Left cardiac atrium (tissue), 4 donors: ENCODE measurements around the gene FRMD4A. TPM values are rescaled to one million over a fixed set of nuclear protein-coding genes. Genes with fewer than 3 reads are reported as not detected.
"Not testable (repeated sequence)": the region's sequence is repeated elsewhere in the genome, so short reads cannot be mapped to it uniquely, and the experiment has no call there.

ENCODE experiments used
- ATAC-seq, 2 donors: fragments of 200-7000 bp; cut with Tn5 transposase; one replicate each; pipeline ENCODE4 v1.9.1; 2020; ENCODE audit warnings: mild to moderate bottlenecking in 2 of 2, moderate library complexity in 2 of 2
- DNase-seq: peaks from one replicate; pipeline ENCODE4 v3.0.0-alpha.2; 2020
- intact Hi-C, 2 donors: fragments of 100-400 bp; cut with DNase I; formaldehyde crosslinking; loops; one replicate each; pipeline versions ENCODE4 v1.14.1 to v1.15.1; 2022 to 2023
- total RNA-seq, 2 donors: library from RNA; stranded (reverse); fragmentation: NEBNext Ultra II Directional; extraction: Animal tissue kit (Norgen Biotek cat#: 25700); gene quantifications; one replicate each; pipeline ENCODE4 v1.2.1, GENCODE V29; 2021
- donor health status: DM: no; HTN: yes; CAD: no.
- donor health status: DM: no; HTN: yes; CAD: no; lungs with severe emphysema.
- donor health status: DM: yes; HTN: yes; CAD: no.
- donor health status: Dilated cardiomyopathy.

FRMD4A gene
- total RNA-seq, 2 donors from 2014 or later: 39.0 to 44.2 TPM

DNA sequence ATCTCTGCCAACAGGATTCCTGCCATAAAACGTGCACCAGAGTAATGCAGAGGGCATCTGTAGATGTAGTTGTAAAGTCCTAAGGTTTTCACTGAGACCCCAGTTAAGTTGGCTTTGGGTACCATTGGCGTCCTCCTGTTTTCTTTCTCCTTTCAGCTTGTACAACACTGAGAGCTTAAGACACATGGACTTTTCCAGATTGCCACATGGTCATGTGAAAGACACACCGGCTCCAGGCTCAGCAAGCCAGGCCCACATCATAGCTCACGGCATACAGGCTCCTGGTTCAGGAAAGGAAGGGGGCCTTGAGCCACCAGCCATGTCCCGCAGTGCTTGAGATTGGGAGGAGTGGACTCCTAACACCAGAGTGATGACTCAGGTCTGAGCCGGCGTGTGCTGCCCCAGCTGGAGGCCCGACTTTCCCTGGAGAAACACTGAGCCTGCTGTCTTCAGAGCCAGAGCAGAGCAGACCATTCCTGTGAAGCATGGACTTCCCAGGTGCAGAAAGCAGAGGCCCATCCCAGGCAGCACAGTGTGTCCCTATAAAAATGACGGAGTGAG lies 491.2 kb downstream of the FRMD4A start:
- intact Hi-C loops: loop anchor here in 1 of 2 donors (5.0 kb wide), 1 partner anchor 33 kb away; no protein-coding TSS in a partner anchor

GRCh38 chr10:13839030-13839429 lies 491.7 kb downstream of the FRMD4A start:
- intact Hi-C loops: loop anchor here in 1 of 2 donors (5.0 kb wide), 1 partner anchor 33 kb away; no protein-coding TSS in a partner anchor
- DNase-seq: no peak
- ATAC-seq: no peak

More for the DNA sequence above, 491.2 kb downstream of the FRMD4A start:
- peak; percentile 55 for DNase-seq
- ATAC-seq: peak in 1 of 2 donors; percentile 84

- intact Hi-C loops: loop anchor here in 1 of 2 donors (5.0 kb wide), 1 partner anchor 34 kb away; no protein-coding TSS in a partner anchor
- DNase-seq: no peak
- ATAC-seq: no peak
These were observed 492.8 kb downstream of the FRMD4A start for GRCh38 chr10:13837966-13838365.

DNA sequence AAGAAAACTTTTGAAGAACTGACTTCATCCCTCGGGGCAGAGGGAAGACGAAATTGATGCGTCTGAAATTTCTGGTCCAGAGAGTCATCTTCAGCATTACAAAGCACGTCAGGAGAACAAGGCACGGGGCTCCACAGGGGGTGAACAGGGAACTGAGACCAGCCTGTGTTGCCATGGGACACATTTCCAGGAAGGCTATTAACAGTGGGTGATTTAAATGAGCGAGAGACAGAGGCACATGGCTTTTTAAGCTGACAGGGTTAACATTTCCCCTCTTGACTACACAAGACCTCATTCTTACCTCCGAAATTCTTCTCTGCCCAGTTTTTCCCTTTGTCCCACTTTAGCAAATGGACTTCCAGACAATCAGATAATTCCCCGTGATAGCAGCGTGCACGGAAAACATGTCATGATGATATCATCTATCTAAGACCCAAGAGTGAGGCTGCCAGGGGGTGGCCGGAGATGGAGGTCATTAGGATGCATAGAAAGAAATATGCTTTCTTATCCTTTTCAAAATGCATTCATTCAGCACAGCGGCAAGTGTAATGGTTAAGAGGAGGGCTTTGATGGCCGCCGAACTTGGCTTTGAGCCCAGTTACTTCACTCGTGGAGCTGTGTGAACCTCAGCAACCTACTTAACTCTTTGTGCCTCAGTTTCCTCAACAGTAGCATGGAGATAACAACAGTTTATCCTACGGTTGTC lies 496.0 kb downstream of the FRMD4A start:
- ATAC-seq: peak; percentile 5 to 38
- DNase-seq: peak; percentile 66
- intact Hi-C loops: loop anchor here in 1 of 2 donors (5.0 kb wide), 1 partner anchor 38 kb away; no protein-coding TSS in a partner anchor

- ATAC-seq (peak; percentile 31 to 50), DNase-seq (no peak)
- intact Hi-C loops: no loop called here
These were observed 499.0 kb downstream of the FRMD4A start for GRCh38 chr10:13831711-13832141.

- intact Hi-C loops: no loop called here
- ATAC-seq: no peak
These were observed 500.3 kb downstream of the FRMD4A start for GRCh38 chr10:13830385-13830784.

DNA sequence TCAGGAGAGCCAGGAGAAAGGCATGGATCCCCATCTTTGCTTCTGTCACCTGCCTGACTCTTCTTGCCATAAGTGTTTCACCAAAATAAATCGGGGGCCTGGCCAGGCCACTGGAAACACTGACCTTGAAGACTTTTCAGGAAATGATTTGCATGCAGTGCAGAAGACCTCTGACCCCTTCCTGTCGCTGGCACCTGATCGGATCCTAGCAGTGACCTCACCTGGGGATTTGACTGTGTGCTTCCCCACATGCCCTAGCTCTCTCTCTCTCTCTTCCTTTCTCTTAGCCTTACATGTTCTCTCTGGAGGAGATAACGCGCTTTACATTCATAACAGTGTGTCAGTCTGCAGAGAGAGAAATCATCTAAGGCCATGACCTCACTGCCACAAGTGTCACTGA lies 500.9 kb downstream of the FRMD4A start:
- intact Hi-C loops: no loop called here
- no peak for DNase-seq

More at GRCh38 chr10:13830385-13830784, 500.3 kb downstream of the FRMD4A start:
- DNase-seq: no peak

GRCh38 chr10:13828284-13828683 lies 502.4 kb downstream of the FRMD4A start:
- DNase-seq, intact Hi-C loops, ATAC-seq: not testable (repeated sequence)

More for the DNA sequence above, 500.9 kb downstream of the FRMD4A start:
- no peak for ATAC-seq

- DNase-seq (no peak), ATAC-seq (no peak)
- intact Hi-C loops: no loop called here
These were observed 503.5 kb downstream of the FRMD4A start for GRCh38 chr10:13827076-13827797.

GRCh38 chr10:13823709-13824405 lies 506.9 kb downstream of the FRMD4A start:
- DNase-seq (no peak), ATAC-seq (no peak)
- intact Hi-C loops: no loop called here

GRCh38 chr10:13823096-13823708 lies 507.5 kb downstream of the FRMD4A start:
- ATAC-seq: no peak
- intact Hi-C loops: no loop called here
- DNase-seq: no peak

- intact Hi-C loops: no loop called here
- ATAC-seq: no peak
- DNase-seq: no peak
These were observed 508.2 kb downstream of the FRMD4A start for GRCh38 chr10:13822490-13822889.

DNA sequence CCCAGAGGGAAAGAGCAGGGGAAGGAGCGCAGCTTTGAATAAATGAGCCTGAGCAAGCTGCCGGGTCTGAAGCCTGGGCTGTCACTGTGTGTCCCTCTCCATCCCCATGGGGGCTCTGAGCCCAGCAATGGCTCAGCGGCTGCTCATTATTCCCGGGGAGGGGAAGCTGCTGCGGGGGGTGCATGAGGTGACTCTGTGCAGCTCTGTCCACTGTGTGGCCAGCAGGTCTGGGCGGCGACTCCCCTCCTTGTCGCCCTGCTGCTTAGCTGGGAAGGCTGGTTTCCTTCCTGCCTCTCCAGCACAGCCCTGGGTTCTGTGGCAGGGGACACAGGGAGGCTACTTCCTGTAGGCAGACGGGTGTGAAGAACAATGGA lies 509.8 kb downstream of the FRMD4A start:
- DNase-seq (peak; percentile 33), ATAC-seq (peak; percentile 33 to 64)
- intact Hi-C loops: no loop called here

- DNase-seq (no peak), ATAC-seq (no peak)
- intact Hi-C loops: no loop called here
These were observed 510.4 kb downstream of the FRMD4A start for GRCh38 chr10:13820119-13820963.

DNA sequence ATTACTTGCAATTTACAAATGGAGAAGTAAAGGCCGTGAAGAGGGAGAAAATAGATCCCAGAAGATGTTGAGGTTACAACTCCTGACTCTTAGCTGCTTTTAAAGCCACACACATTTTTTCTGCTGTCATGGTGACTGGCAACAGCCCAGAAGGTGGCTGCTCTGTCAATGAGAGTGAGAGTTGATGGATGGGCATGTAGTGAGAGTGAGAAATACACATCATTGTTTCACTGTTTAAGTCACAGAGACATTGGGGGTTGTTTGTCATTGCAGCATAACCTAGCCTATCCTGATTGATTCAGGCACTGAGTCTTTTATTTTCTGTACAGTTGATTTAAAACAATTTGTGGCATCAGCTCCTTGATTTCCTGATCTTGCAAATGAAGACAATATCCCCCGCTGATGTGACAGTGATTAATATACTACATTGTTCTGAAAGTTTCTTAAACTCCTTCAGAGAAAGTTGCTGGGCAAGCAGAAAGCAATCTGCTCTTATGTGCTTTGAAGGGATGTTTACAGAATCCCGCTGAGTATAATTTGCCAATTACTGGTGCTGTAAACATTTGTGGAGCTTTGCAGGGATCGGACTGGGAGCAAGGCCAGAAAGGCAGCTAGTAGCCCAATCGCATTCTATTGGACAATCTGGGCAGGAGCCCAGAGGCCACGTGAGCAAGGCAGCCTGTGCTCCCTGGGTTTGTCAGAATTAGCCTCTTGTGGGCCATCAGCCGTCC lies 514.4 kb downstream of the FRMD4A start:
- intact Hi-C loops: no loop called here
- ATAC-seq (peak; percentile 68 to 95), DNase-seq (peak; percentile 61)

GRCh38 chr10:13815756-13816155 lies 515.0 kb downstream of the FRMD4A start:
- ATAC-seq (no peak), DNase-seq (no peak)
- intact Hi-C loops: no loop called here

- no peak for ATAC-seq
- intact Hi-C loops: no loop called here
These were observed 517.2 kb downstream of the FRMD4A start for GRCh38 chr10:13813550-13813949.

More at GRCh38 chr10:13813550-13813949, 517.2 kb downstream of the FRMD4A start:
- no peak for DNase-seq
